ENCODE data around the gene SFPQ. TPM values are rescaled to one million over a fixed set of nuclear protein-coding genes. Genes with fewer than 3 reads are reported as not detected.
"Not testable (repeated sequence)": the region's sequence is repeated elsewhere in the genome, so short reads cannot be mapped to it uniquely, and the experiment has no call there.

The SFPQ gene, protein sequence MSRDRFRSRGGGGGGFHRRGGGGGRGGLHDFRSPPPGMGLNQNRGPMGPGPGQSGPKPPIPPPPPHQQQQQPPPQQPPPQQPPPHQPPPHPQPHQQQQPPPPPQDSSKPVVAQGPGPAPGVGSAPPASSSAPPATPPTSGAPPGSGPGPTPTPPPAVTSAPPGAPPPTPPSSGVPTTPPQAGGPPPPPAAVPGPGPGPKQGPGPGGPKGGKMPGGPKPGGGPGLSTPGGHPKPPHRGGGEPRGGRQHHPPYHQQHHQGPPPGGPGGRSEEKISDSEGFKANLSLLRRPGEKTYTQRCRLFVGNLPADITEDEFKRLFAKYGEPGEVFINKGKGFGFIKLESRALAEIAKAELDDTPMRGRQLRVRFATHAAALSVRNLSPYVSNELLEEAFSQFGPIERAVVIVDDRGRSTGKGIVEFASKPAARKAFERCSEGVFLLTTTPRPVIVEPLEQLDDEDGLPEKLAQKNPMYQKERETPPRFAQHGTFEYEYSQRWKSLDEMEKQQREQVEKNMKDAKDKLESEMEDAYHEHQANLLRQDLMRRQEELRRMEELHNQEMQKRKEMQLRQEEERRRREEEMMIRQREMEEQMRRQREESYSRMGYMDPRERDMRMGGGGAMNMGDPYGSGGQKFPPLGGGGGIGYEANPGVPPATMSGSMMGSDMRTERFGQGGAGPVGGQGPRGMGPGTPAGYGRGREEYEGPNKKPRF
- 100 to 1,000 TPM in 7 of 9 donors, 10 to 100 TPM in 2; 67.6 to 282 (median 154) TPM for total RNA-seq
- polyA plus RNA-seq: 100 to 1,000 TPM; 320 to 762 (median 355) TPM
- long read RNA-seq, donor 1, transcript SFPQ-201 (10 exons, 3,747 nt): minor isoform, 7 of 176 reads
- long read RNA-seq, donor 1, transcript SFPQ-207 (2 exons, 440 nt): minor isoform, 10 of 176 reads
- long read RNA-seq, donor 1, transcript SFPQ-203 (3 exons, 1,431 nt): minor isoform, 16 of 176 reads
- long read RNA-seq, donor 1, transcript SFPQ-205 (3 exons, 2,835 nt): major isoform, 42 of 176 reads
- long read RNA-seq, donor 1, partial matches to known transcripts: 93 of 176 reads
- long read RNA-seq, donor 1, other reads (novel, unspliced or antisense): 0 of 176 reads
- long read RNA-seq, donor 2, transcript SFPQ-207 (2 exons, 440 nt): minor isoform, 8 of 128 reads
- long read RNA-seq, donor 2, transcript SFPQ-205 (3 exons, 2,835 nt): major isoform, 26 of 128 reads
- long read RNA-seq, donor 2, transcript SFPQ-203 (3 exons, 1,431 nt): minor isoform, 17 of 128 reads
- long read RNA-seq, donor 2, transcript SFPQ-209 (2 exons, 339 nt): minor isoform, 7 of 128 reads
- long read RNA-seq, donor 2, partial matches to known transcripts: 67 of 128 reads
- long read RNA-seq, donor 2, other reads (novel, unspliced or antisense): 0 of 128 reads
- long read RNA-seq, donor 3, transcript SFPQ-205 (3 exons, 2,835 nt): major isoform, 10 of 71 reads
- long read RNA-seq, donor 3, transcript SFPQ-201 (10 exons, 3,747 nt): minor isoform, 9 of 71 reads
- long read RNA-seq, donor 3, partial matches to known transcripts: 46 of 71 reads
- long read RNA-seq, donor 3, other reads (novel, unspliced or antisense): 0 of 71 reads
- long read RNA-seq, donor 4, partial matches to known transcripts: 7 of 11 reads
- long read RNA-seq, donor 4, other reads (novel, unspliced or antisense): 1 of 11 reads
- long read RNA-seq, donor 5, transcript SFPQ-201 (10 exons, 3,747 nt): major isoform, 250 of 323 reads
- long read RNA-seq, donor 5, partial matches to known transcripts: 12 of 323 reads
- long read RNA-seq, donor 5, other reads (novel, unspliced or antisense): 58 of 323 reads
- long read RNA-seq, donor 6, partial matches to known transcripts: 10 of 13 reads
- long read RNA-seq, donor 6, other reads (novel, unspliced or antisense): 3 of 13 reads
- long read RNA-seq, donor 7, transcript SFPQ-203 (3 exons, 1,431 nt): minor isoform, 12 of 97 reads
- long read RNA-seq, donor 7, transcript SFPQ-201 (10 exons, 3,747 nt): minor isoform, 6 of 97 reads
- long read RNA-seq, donor 7, transcript SFPQ-205 (3 exons, 2,835 nt): major isoform, 30 of 97 reads
- long read RNA-seq, donor 7, transcript SFPQ-207 (2 exons, 440 nt): minor isoform, 6 of 97 reads
- long read RNA-seq, donor 7, partial matches to known transcripts: 40 of 97 reads
- long read RNA-seq, donor 7, other reads (novel, unspliced or antisense): 0 of 97 reads
- long read RNA-seq, donor 8, transcript SFPQ-201 (10 exons, 3,747 nt): major isoform, 34 of 148 reads
- long read RNA-seq, donor 8, transcript SFPQ-205 (3 exons, 2,835 nt): minor isoform, 19 of 148 reads
- long read RNA-seq, donor 8, transcript SFPQ-203 (3 exons, 1,431 nt): minor isoform, 9 of 148 reads
- long read RNA-seq, donor 8, partial matches to known transcripts: 82 of 148 reads
- long read RNA-seq, donor 8, other reads (novel, unspliced or antisense): 0 of 148 reads
- long read RNA-seq, donor 9, transcript SFPQ-201 (10 exons, 3,747 nt): minor isoform, 8 of 136 reads
- long read RNA-seq, donor 9, transcript SFPQ-205 (3 exons, 2,835 nt): major isoform, 35 of 136 reads
- long read RNA-seq, donor 9, transcript SFPQ-203 (3 exons, 1,431 nt): minor isoform, 11 of 136 reads
- long read RNA-seq, donor 9, transcript SFPQ-209 (2 exons, 339 nt): minor isoform, 15 of 136 reads
- long read RNA-seq, donor 9, partial matches to known transcripts: 61 of 136 reads
- long read RNA-seq, donor 9, other reads (novel, unspliced or antisense): 0 of 136 reads
- long read RNA-seq, donor 10, transcript SFPQ-201 (10 exons, 3,747 nt): minor isoform, 9 of 69 reads
- long read RNA-seq, donor 10, transcript SFPQ-205 (3 exons, 2,835 nt): minor isoform, 13 of 69 reads
- long read RNA-seq, donor 10, transcript SFPQ-203 (3 exons, 1,431 nt): major isoform, 14 of 69 reads
- long read RNA-seq, donor 10, transcript SFPQ-209 (2 exons, 339 nt): minor isoform, 5 of 69 reads
- long read RNA-seq, donor 10, partial matches to known transcripts: 28 of 69 reads
- long read RNA-seq, donor 10, other reads (novel, unspliced or antisense): 0 of 69 reads

DNA sequence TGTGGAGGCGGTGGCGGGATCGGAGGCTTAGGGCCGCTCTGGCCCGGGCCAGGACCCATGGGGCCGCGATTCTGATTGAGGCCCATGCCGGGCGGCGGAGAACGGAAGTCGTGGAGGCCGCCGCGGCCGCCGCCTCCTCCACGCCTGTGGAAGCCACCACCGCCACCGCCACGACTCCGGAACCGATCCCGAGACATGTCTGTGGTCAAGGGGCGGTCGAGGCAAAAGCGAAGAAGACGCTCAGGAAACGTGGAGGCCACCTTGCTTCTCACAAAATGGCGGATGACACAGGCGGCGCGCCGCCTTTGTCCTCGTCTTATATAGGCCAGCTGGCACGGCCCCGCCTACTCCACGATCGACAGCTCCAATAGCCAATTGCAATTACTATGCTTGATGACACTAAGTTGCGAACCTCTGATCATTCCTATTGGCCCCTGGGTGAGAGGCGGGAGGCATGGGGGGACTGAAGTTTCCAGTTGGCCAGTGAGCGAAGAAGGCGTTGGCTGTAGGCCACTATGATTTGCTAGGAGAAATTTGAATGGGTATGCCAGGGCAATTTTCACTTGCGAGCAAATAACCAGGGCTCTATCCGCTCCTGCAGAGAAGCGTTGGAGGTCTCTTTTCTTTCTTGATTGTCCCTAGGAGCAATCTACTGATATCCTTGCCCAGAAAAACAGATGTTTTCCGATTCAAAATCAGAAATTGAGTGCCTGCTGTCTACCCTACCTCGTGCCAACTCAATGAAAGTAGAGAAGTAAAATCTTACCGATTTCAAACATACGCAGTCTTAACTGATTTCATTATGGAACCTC is at the start of gene SFPQ:
Gene SFPQ, minus strand, starts transcription at position 293 of the 812 bp plus-strand sequence. Its CDS starts 96 bp downstream, at position 197.
- DNase-seq: peak; percentile 96 to 99 (median 98)
- 1 to 3% (median 2%) methylated on average over 16 to 50 of the region's 50 CpGs for WGBS, 4 donors

DNA sequence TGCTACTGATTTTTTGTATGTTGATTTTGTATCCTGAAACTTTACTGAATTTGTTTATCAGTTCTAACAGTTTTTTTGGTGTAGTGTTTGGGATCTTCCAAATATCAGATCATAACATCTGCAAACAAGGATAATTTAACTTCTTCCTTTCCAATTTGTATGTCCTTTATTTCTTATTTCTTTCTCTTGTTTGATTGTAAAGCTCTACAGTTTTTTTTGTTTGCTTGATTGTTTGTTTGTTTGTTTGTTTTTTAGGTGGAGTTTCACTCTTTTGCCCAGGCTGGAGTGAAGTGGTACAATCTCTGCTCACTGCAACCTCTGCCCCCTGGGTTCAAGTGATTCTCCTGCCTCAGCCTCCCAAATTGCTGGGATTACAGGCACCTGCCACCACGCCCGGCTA is 43.8 kb upstream of the SFPQ start:
- H3K27ac ChIP-seq; H3K4me3 ChIP-seq; H3K36me3 ChIP-seq (replicated peaks in 1 of 2); H3K4me1 ChIP-seq (replicated peaks in 1 of 2); DNase-seq; intact Hi-C loops (cut with DNase I); H3K9me3 ChIP-seq (replicated peaks in 1 of 3); H3K27me3 ChIP-seq: not testable (repeated sequence)
- 90 to 94% (median 92%) methylated on average over 2 of the region's 2 CpGs for WGBS, 4 donors

More for the DNA sequence above, at the start of gene SFPQ:
- H3K4me3 ChIP-seq: peak within 1 kb of the TSS; percentile 93 to 100 (median 98)
- H3K4me1 ChIP-seq (replicated peaks in 1 of 2): peaks cover 19 to 31% of the 10 kb centered on the region in 2 donors
- peaks cover 0 to 33% of the 10 kb centered on the region in 2 donors for H3K36me3 ChIP-seq (replicated peaks in 1 of 2)
- TF ChIP-seq, protein P1, sequence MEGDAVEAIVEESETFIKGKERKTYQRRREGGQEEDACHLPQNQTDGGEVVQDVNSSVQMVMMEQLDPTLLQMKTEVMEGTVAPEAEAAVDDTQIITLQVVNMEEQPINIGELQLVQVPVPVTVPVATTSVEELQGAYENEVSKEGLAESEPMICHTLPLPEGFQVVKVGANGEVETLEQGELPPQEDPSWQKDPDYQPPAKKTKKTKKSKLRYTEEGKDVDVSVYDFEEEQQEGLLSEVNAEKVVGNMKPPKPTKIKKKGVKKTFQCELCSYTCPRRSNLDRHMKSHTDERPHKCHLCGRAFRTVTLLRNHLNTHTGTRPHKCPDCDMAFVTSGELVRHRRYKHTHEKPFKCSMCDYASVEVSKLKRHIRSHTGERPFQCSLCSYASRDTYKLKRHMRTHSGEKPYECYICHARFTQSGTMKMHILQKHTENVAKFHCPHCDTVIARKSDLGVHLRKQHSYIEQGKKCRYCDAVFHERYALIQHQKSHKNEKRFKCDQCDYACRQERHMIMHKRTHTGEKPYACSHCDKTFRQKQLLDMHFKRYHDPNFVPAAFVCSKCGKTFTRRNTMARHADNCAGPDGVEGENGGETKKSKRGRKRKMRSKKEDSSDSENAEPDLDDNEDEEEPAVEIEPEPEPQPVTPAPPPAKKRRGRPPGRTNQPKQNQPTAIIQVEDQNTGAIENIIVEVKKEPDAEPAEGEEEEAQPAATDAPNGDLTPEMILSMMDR (IDR thresholded peaks at IDR 0.05): no peak
- TF ChIP-seq POLR2A (IDR thresholded peaks at IDR 0.05): peak; percentile 91
- H3K27ac ChIP-seq: peak within 1 kb of the TSS; percentile 92 to 100 (median 98)
- H3K27me3 ChIP-seq: no peaks in the 10 kb centered on the region
- intact Hi-C loops (cut with DNase I): no loop called here
- H3K9me3 ChIP-seq (replicated peaks in 1 of 3): no peaks in the 10 kb centered on the region

DNA sequence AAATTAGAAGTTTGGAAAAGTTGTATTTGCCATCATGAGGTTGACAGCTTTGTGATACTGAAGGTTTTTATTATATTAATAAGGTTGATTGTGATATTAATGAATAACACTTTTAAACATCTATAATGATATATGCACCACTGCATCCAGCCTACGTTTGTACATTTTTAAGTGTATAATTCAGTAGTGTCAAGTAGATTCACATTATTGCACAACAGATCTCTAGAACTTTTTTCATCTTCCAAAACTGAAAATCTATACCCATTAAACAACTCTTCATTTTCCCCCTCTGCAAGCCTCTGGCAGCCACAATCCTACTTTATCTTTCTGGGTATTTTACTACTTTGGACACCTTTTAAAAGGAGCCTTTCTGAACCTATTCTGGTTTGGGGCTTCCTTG is 38.3 kb upstream of the SFPQ start:
- Histone ChIP-seq H3K4me1 (replicated peaks in 1 of 2) (no peaks in the 10 kb centered on the region), H3K27ac (no peak overlapping the region), H3K4me3 (no peak overlapping the region), H3K9me3 (replicated peaks in 1 of 3) (no peaks in the 10 kb centered on the region), H3K36me3 (replicated peaks in 1 of 2) (no peaks in the 10 kb centered on the region), H3K27me3 (no peaks in the 10 kb centered on the region)
- intact Hi-C loops (cut with DNase I): no loop called here
- 42 to 73% (median 57%) methylated on average over 1 of the region's 1 CpG for WGBS, 4 donors
- DNase-seq: no peak
- no peak for TF ChIP-seq POLR2A (IDR thresholded peaks at IDR 0.05)
- TF ChIP-seq, protein P1 (IDR thresholded peaks at IDR 0.05): no peak
